Naive B cell (primary cell): ENCODE results near the gene RALGPS1. TPM values are rescaled to one million over a fixed set of nuclear protein-coding genes. Genes with fewer than 3 reads are reported as not detected.

Source experiments
- ATAC-seq, 2 donors: fragments of 150-1000 bp; cut with Tn5 transposase; 2 replicates each; pipeline ENCODE4 v1.10.0; 2021; ENCODE audit warnings: low read depth in 2 of 2, mild to moderate bottlenecking in 2 of 2, moderate library complexity in 2 of 2
- DNase-seq: peaks from one replicate; pipeline ENCODE4 v3.0.0; 2022
- H3K27ac Mint-ChIP-seq, 6 donors: one replicate each; pipeline ENCODE4 v1.8.0; 2020 to 2022; ENCODE audit warnings: mild to moderate bottlenecking in 6 of 6, mixed read lengths in 6 of 6, moderate library complexity in 5 of 6, inconsistent platforms in 2 of 6
- H3K27me3 Mint-ChIP-seq, 3 donors: one replicate each; pipeline ENCODE4 v1.8.0; 2021 to 2022; ENCODE audit warnings: mixed read lengths in 3 of 3, mild to moderate bottlenecking in 1 of 3
- H3K36me3 Mint-ChIP-seq, 2 donors: one replicate each; pipeline ENCODE4 v1.8.0; 2020 to 2022; ENCODE audit warnings: mixed read lengths in 2 of 2, inconsistent platforms in 1 of 2, mild to moderate bottlenecking in 1 of 2
- H3K4me1 Mint-ChIP-seq, 3 donors: one replicate each; pipeline ENCODE4 v1.8.0; 2020 to 2022; ENCODE audit warnings: mixed read lengths in 3 of 3, inconsistent platforms in 1 of 3, mild to moderate bottlenecking in 1 of 3, moderate library complexity in 1 of 3
- H3K4me3 Mint-ChIP-seq, 8 donors: one replicate each; pipeline ENCODE4 v1.8.0; 2020 to 2022; ENCODE audit warnings: mild to moderate bottlenecking in 8 of 8, mixed read lengths in 8 of 8, moderate library complexity in 8 of 8, inconsistent platforms in 2 of 8
- H3K9me3 Mint-ChIP-seq, 7 donors: one replicate each; pipeline ENCODE4 v1.8.0; 2020 to 2022; ENCODE audit warnings: mixed read lengths in 7 of 7, mild to moderate bottlenecking in 5 of 7, inconsistent platforms in 2 of 7, moderate library complexity in 1 of 7
- polyA plus RNA-seq, 6 donors: library from polyadenylated mRNA; unstranded; fragments of 300-500 nt; fragmentation: Illumina TruSeq; gene quantifications; one replicate each; pipeline ENCODE4 v1.2.3, GENCODE V29; 2021; ENCODE audit warnings: low read depth in 6 of 6

Gene RALGPS1
- polyA plus RNA-seq, 6 donors from 2014 or later, result 3.0 to 7.9 (median 5.4) TPM

- H3K27ac Mint-ChIP-seq, result peak overlapping the region in 1 of 6 donors; percentile 2
- H3K9me3 Mint-ChIP-seq, result peaks cover 0 to 4% (median 3%) of the 10 kb centered on the region in 7 donors
- DNase-seq (no peak), ATAC-seq (no peak)
- peaks cover 8 to 12% of the 10 kb centered on the region in 2 donors for H3K36me3 Mint-ChIP-seq
- peaks cover 8 to 16% (median 11%) of the 10 kb centered on the region in 3 donors for H3K4me1 Mint-ChIP-seq
- H3K4me3 Mint-ChIP-seq, result peak overlapping the region in 5 of 8 donors; percentile 26 to 81 (median 53)
- H3K27me3 Mint-ChIP-seq, result peaks cover 5 to 12% (median 5%) of the 10 kb centered on the region in 3 donors
These were observed 2.3 kb downstream of the RALGPS1 start for GRCh38 chr9:126916909-126917308.

- Mint-ChIP-seq H3K27ac (no peak overlapping the region), H3K9me3 (no peaks in the 10 kb centered on the region), H3K4me3 (no peak overlapping the region), H3K27me3 (no peaks in the 10 kb centered on the region), H3K4me1 (peaks cover 8 to 12% (median 11%) of the 10 kb centered on the region in 3 donors), H3K36me3 (peaks cover 8 to 12% of the 10 kb centered on the region in 2 donors)
- ATAC-seq, result no peak
- DNase-seq, result no peak
These were observed 4.6 kb downstream of the RALGPS1 start for GRCh38 chr9:126919193-126919592.

DNA sequence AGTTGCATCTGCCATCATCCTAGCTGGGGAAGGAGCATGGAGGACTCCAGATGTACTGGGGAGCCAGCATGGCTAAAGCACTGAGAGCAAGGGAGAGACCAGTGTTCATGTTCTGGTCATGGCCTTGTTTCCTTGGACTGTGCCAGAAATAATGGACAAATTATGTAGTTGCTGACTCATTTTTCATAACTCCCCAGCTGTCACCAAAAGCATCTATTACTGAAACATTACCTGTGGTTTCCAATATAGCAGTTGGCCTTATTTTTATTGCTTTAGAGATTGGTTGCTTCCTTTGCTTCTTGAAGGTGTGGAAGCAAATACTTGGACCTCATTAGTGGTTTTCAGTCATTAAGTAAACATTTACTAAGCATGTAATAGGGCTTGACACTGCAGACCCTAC, 11.3 kb downstream of the RALGPS1 start:
- H3K4me1 Mint-ChIP-seq, result no peaks in the 10 kb centered on the region
- ATAC-seq, result no peak
- no peaks in the 10 kb centered on the region for H3K27me3 Mint-ChIP-seq

DNA sequence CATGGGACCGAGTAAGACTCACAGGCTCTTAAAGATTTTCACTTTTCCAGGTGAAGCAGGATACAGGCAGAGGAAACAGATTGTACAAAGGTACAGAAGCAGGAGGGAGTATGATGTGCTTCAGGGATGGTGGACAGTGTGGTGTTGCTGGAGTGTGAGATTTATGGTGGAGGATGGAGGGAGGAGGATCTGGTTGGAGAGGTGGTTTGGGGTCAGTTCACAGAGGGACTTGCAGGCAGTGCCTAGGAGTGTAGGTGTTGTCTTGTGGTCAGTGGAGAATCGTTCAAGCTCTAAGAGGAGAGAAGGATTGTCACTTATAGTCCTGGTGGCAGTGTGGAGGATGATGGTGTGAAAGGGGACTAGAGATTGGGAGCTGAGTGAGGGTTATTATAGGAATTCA, 11.8 kb downstream of the RALGPS1 start:
- no peaks in the 10 kb centered on the region for H3K9me3 Mint-ChIP-seq

More for the DNA sequence above, 11.3 kb downstream of the RALGPS1 start:
- Mint-ChIP-seq H3K36me3 (peaks cover 0 to 9% of the 10 kb centered on the region in 2 donors), H3K9me3 (no peaks in the 10 kb centered on the region), H3K4me3 (no peak overlapping the region), H3K27ac (no peak overlapping the region)
- DNase-seq, result no peak

DNA sequence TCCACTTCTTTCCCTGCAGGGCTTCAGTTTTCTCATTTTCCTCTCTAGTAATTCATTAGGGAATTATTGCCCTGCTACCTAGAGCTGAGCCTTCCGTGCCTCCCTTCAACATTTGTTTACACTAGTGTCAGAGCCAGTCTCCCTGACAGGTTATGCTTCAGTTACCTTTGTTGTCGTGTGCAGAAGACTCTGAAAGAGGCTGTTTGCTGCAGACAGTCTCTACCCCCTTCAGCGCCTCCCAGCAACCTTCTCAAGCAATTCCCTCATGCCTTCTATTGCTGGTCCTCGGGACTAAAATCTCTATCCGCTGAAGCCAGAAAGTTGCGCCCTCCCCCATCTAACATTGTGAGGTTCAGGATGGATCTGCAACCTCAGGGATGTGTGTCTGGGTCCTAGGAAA, 12.8 kb downstream of the RALGPS1 start:
- peaks cover 0 to 3% (median 0%) of the 10 kb centered on the region in 3 donors for H3K4me1 Mint-ChIP-seq
- H3K27me3 Mint-ChIP-seq, result no peaks in the 10 kb centered on the region
- no peak for ATAC-seq
- H3K27ac Mint-ChIP-seq, result no peak overlapping the region
- no peak for DNase-seq
- H3K4me3 Mint-ChIP-seq, result no peak overlapping the region
- no peaks in the 10 kb centered on the region for H3K9me3 Mint-ChIP-seq
- H3K36me3 Mint-ChIP-seq, result peaks cover 4 to 11% of the 10 kb centered on the region in 2 donors

More for the DNA sequence above, 11.8 kb downstream of the RALGPS1 start:
- Mint-ChIP-seq H3K36me3 (peaks cover 4 to 9% of the 10 kb centered on the region in 2 donors), H3K27me3 (no peaks in the 10 kb centered on the region), H3K27ac (no peak overlapping the region), H3K4me3 (no peak overlapping the region), H3K4me1 (peaks cover 0 to 2% (median 0%) of the 10 kb centered on the region in 3 donors)
- DNase-seq, result no peak
- ATAC-seq, result no peak

GRCh38 chr9:126932871-126933321, 18.3 kb downstream of the RALGPS1 start:
- no peak for DNase-seq
- H3K4me3 Mint-ChIP-seq, result no peak overlapping the region
- H3K4me1 Mint-ChIP-seq, result peaks cover 0 to 18% (median 0%) of the 10 kb centered on the region in 3 donors
- peak overlapping the region in 1 of 6 donors; percentile 78 for H3K27ac Mint-ChIP-seq
- H3K36me3 Mint-ChIP-seq, result peaks cover 4 to 22% of the 10 kb centered on the region in 2 donors
- H3K27me3 Mint-ChIP-seq, result no peaks in the 10 kb centered on the region
- no peak for ATAC-seq
- H3K9me3 Mint-ChIP-seq, result peaks cover 0 to 5% (median 2%) of the 10 kb centered on the region in 7 donors

DNA sequence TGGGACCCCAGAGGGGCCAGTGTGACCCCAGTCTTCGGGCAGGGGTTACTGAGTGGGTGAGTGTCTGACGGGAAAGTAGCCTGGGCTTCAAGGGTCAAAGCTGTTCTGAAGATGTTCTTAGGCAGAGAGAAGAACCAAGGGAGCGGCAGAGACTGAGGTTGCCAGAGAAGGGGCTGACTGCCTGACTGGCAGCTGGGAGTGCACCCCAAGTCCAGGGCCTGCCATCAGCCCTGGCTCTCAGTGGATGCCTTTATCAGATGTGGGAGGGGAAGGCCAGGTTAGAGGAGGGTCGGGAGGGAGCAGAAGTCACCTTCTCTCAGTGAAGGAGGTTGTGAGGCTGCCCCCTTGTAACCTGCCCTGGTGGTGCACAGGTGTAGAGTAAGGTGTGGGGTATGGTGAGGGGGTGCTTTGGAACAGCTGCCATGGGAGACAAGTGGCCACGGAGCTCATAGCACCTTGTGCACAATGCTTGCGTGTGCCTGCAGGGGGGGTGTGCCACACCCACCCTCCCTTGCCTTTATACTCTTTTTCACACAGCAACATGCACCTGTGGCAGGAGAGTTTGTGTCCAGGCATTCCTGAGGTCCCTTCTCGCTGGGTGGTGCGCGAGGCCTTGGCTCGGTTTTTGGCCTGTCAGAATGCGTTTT, 18.9 kb downstream of the RALGPS1 start:
- Mint-ChIP-seq H3K27me3 (no peaks in the 10 kb centered on the region), H3K9me3 (peaks cover 0 to 5% (median 2%) of the 10 kb centered on the region in 7 donors), H3K36me3 (peaks cover 4 to 22% of the 10 kb centered on the region in 2 donors), H3K27ac (peak overlapping the region in 1 of 6 donors; percentile 82), H3K4me1 (peaks cover 0 to 18% (median 0%) of the 10 kb centered on the region in 3 donors), H3K4me3 (no peak overlapping the region)
- DNase-seq (no peak), ATAC-seq (no peak)

DNA sequence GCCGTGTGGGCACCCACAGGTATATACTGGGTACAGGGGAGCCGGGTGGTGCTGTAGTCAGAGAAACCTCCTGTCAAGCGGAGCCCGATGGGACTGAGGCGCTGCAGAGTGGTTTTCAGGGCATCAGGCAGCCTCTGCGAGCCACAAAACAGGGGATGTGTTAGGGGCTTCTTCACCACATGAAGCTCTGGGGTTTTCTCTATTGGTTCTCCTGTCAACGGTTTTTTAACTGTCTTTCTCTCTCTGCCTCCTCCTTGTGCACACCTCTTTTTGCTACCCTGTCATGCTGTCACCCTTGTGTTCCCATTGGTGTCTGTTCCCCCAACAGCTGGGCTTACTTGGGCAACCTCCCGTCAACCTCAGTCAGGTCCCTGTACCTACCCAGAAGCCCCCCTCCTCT, 19.9 kb downstream of the RALGPS1 start:
- Mint-ChIP-seq H3K9me3 (peaks cover 0 to 5% (median 2%) of the 10 kb centered on the region in 7 donors), H3K27ac (no peak overlapping the region), H3K27me3 (no peaks in the 10 kb centered on the region), H3K4me1 (peaks cover 0 to 18% (median 0%) of the 10 kb centered on the region in 3 donors), H3K4me3 (no peak overlapping the region), H3K36me3 (peaks cover 4 to 22% of the 10 kb centered on the region in 2 donors)
- no peak for ATAC-seq
- DNase-seq, result no peak

DNA sequence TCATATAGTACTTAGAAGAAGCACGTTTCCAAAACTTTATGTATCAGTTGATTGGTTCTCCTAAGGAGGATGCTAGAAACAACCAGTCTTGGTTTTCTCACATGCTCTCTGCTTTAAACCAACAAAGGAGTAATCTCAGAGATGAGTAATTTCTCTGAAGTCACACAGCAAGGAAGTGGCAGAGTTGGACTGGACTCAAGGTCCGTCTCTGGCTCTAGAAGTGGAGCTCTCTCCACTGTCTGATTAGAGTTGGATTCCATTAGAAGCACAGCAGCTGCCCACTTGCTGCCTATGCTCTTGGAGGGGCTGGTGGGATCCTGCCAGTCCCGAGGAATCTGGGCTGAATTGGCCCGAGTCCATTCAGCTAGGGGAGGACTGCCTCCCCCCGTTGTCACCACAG, 21.0 kb downstream of the RALGPS1 start:
- Mint-ChIP-seq H3K4me3 (no peak overlapping the region), H3K36me3 (peaks cover 4 to 22% of the 10 kb centered on the region in 2 donors), H3K27ac (no peak overlapping the region), H3K27me3 (no peaks in the 10 kb centered on the region), H3K4me1 (peaks cover 3 to 21% (median 4%) of the 10 kb centered on the region in 3 donors), H3K9me3 (peaks cover 0 to 5% (median 2%) of the 10 kb centered on the region in 7 donors)
- ATAC-seq (no peak), DNase-seq (no peak)

DNA sequence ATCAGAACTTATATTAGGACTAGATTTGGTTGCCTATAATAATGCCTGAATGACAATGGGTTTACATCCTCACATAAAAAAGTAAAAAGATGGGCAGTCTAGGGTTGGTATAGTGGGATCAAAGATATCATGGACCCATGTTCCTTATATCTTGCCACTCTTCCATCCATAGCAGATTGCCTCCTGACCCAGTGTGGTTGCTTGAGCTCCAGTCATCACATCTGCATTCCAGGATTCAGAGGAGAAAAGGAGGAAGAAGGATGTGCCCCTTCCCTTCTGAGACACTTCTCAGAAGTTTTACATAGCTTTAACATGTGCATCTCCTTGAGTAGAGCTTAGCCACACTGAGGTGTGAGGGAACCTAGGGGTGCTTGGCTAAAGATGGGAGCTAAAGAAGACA, 22.9 kb downstream of the RALGPS1 start:
- DNase-seq, result no peak
- peaks cover 0 to 5% (median 2%) of the 10 kb centered on the region in 7 donors for H3K9me3 Mint-ChIP-seq
- no peak overlapping the region for H3K4me3 Mint-ChIP-seq
- no peaks in the 10 kb centered on the region for H3K27me3 Mint-ChIP-seq
- no peak for ATAC-seq
- peaks cover 7 to 18% (median 14%) of the 10 kb centered on the region in 3 donors for H3K4me1 Mint-ChIP-seq
- peak overlapping the region in 1 of 6 donors; percentile 53 for H3K27ac Mint-ChIP-seq
- peaks cover 0 to 11% of the 10 kb centered on the region in 2 donors for H3K36me3 Mint-ChIP-seq

DNA sequence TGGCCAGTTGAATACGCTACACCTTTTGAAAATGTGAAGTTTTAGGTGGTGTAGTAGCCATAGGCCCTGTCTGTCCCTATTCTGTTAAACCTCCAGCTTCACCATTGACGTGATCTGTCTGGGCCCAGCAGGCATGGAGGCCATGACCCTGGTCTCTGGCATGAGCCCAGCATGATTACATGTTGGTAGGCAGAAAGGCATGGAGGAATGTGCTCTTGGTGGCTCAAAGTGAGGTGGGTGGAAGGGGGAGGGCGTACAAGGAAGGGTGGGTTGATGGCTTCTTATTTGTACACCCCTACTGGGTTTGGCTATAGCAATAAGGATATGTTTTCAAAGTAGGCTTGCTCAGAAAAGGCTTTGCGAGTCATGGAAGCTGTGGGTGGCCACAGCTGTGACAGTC, 23.7 kb downstream of the RALGPS1 start:
- H3K27ac Mint-ChIP-seq, result peak overlapping the region in 4 of 6 donors; percentile 30 to 67 (median 42)
- ATAC-seq (no peak), DNase-seq (no peak)
- no peak overlapping the region for H3K4me3 Mint-ChIP-seq
- H3K27me3 Mint-ChIP-seq, result no peaks in the 10 kb centered on the region
- peaks cover 0 to 11% of the 10 kb centered on the region in 2 donors for H3K36me3 Mint-ChIP-seq
- peaks cover 0 to 5% (median 2%) of the 10 kb centered on the region in 7 donors for H3K9me3 Mint-ChIP-seq
- H3K4me1 Mint-ChIP-seq, result peaks cover 7 to 14% (median 12%) of the 10 kb centered on the region in 3 donors

DNA sequence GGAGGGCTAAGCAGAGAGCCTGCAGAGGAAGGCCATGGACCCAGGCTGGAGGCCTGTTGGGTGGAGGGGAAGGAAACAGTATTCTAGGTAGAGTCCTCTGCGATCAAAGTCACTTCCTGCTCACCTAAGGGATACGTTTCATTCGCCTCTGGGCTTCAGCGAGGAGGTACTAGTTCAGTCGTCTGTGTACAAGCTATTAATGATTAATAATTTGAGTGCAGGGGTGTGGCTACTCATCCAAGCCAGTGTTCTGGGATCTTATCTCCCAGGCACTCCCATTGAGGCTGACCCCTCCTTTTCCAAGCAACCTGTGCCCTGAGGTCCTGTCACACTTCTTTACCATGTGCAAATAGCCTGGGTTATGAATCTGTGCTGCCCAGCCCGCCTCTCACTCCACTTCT, 25.2 kb downstream of the RALGPS1 start:
- Mint-ChIP-seq H3K36me3 (peaks cover 0 to 11% of the 10 kb centered on the region in 2 donors), H3K27me3 (no peaks in the 10 kb centered on the region), H3K4me3 (no peak overlapping the region), H3K9me3 (peaks cover 0 to 5% (median 2%) of the 10 kb centered on the region in 7 donors), H3K4me1 (peaks cover 7 to 14% (median 11%) of the 10 kb centered on the region in 3 donors), H3K27ac (no peak overlapping the region)
- ATAC-seq, result no peak
- no peak for DNase-seq

GRCh38 chr9:126942399-126942798, 27.8 kb downstream of the RALGPS1 start:
- ATAC-seq, result no peak
- peaks cover 0 to 1% of the 10 kb centered on the region in 2 donors for H3K36me3 Mint-ChIP-seq
- no peak overlapping the region for H3K4me3 Mint-ChIP-seq
- peaks cover 0 to 2% (median 0%) of the 10 kb centered on the region in 7 donors for H3K9me3 Mint-ChIP-seq
- H3K27ac Mint-ChIP-seq, result peak overlapping the region in 1 of 6 donors; percentile 12
- H3K27me3 Mint-ChIP-seq, result no peaks in the 10 kb centered on the region
- H3K4me1 Mint-ChIP-seq, result peaks cover 7 to 17% (median 15%) of the 10 kb centered on the region in 3 donors
- DNase-seq, result no peak

GRCh38 chr9:126945682-126946081, 31.1 kb downstream of the RALGPS1 start:
- Mint-ChIP-seq H3K27me3 (no peaks in the 10 kb centered on the region), H3K9me3 (no peaks in the 10 kb centered on the region), H3K4me1 (peaks cover 3 to 13% (median 11%) of the 10 kb centered on the region in 3 donors), H3K27ac (peak overlapping the region in 2 of 6 donors; percentile 59 to 62), H3K4me3 (no peak overlapping the region), H3K36me3 (no peaks in the 10 kb centered on the region)
- no peak for ATAC-seq
- no peak for DNase-seq
